Nephron (organoid): ENCODE measurements around the gene CDH13.

Experiments used
- H3K27ac Mint-ChIP-seq, 3 experiments: 2 replicates each; pipeline ENCODE4 v1.8.0; 2020; ENCODE audit warnings: mixed read lengths in 3 of 3, mild to moderate bottlenecking in 2 of 3, moderate library complexity in 1 of 3
- H3K27me3 Mint-ChIP-seq: 2 replicates; pipeline ENCODE4 v1.8.0; 2021; ENCODE audit warnings: low read depth, mild to moderate bottlenecking, moderate library complexity, mixed read lengths
- H3K36me3 Mint-ChIP-seq: 2 replicates; pipeline ENCODE4 v1.8.0; 2020; ENCODE audit warnings: low read depth, mixed read lengths
- H3K4me1 Mint-ChIP-seq: 2 replicates; pipeline ENCODE4 v1.8.0; 2020; ENCODE audit warnings: mixed read lengths
- H3K4me3 Mint-ChIP-seq, 3 experiments: 2 replicates each; pipeline ENCODE4 v1.8.0; 2020; ENCODE audit warnings: mild to moderate bottlenecking in 3 of 3, mixed read lengths in 3 of 3, moderate library complexity in 2 of 3
- H3K9me3 Mint-ChIP-seq: 2 replicates; pipeline ENCODE4 v1.8.0; 2020; ENCODE audit warnings: mixed read lengths
- TF ChIP-seq, protein P1 (sequence below), 3 experiments: fragments of 200-600 bp; sonication (generic); IDR thresholded peaks; one replicate each; pipeline ENCODE4 v1.5.0; 2021; ENCODE audit warnings: antibody characterized with exemption in 3 of 3; ENCODE audit not compliant: unreplicated experiment in 3 of 3

CDH13 gene

DNA sequence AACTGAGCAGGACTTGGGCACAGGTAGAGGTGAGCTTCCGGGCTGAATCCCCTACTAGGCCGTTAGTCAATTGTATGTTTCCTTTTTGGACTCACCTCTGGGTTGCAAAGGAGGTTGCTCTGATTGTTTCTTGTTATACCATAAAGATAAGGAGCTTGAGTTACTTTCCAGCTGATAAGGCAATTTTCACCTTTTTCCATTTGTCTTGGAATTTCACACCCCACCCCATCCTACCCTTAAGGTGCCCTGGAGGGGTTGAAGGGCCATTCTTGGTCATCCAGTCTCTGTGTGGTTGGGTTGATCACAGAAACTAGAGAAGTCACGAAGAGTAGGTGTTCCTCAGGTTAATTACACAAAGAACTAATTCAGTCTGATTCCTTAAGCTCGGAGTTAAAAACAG lies 162.2 kb downstream of the CDH13 start:
- H3K4me1 Mint-ChIP-seq: peaks cover 16% of the 10 kb centered on the region
- H3K9me3 Mint-ChIP-seq: no peaks in the 10 kb centered on the region
- no peak overlapping the region for H3K4me3 Mint-ChIP-seq
- H3K27ac Mint-ChIP-seq: no peak overlapping the region
- TF ChIP-seq, protein P1, sequence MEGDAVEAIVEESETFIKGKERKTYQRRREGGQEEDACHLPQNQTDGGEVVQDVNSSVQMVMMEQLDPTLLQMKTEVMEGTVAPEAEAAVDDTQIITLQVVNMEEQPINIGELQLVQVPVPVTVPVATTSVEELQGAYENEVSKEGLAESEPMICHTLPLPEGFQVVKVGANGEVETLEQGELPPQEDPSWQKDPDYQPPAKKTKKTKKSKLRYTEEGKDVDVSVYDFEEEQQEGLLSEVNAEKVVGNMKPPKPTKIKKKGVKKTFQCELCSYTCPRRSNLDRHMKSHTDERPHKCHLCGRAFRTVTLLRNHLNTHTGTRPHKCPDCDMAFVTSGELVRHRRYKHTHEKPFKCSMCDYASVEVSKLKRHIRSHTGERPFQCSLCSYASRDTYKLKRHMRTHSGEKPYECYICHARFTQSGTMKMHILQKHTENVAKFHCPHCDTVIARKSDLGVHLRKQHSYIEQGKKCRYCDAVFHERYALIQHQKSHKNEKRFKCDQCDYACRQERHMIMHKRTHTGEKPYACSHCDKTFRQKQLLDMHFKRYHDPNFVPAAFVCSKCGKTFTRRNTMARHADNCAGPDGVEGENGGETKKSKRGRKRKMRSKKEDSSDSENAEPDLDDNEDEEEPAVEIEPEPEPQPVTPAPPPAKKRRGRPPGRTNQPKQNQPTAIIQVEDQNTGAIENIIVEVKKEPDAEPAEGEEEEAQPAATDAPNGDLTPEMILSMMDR (IDR thresholded peaks at IDR 0.05; ENCODE audit: unreplicated experiment in 3 of 3): no peak
- H3K27me3 Mint-ChIP-seq: peaks cover 6% of the 10 kb centered on the region
- H3K36me3 Mint-ChIP-seq: no peaks in the 10 kb centered on the region

DNA sequence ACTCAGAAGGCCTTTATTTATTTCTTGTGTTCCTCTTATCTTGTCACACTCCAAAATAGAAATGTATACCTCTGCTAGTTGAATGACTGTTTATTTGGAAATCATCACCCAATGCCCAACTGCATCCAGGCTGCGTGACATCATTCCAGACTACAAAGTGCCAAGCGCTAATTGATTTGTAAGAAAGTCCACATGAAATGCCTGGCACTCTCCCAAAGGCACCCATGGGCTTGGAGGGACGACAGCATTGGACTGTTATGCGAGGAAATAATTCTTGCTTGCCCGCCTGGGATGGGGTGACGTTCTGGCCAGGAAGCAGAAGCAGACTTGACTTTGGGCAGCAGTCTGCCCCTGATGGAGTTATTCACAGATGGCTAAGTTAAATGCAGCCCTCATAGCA lies 165.9 kb downstream of the CDH13 start:
- Mint-ChIP-seq H3K4me3 (no peak overlapping the region), H3K27me3 (peaks cover 6% of the 10 kb centered on the region), H3K27ac (no peak overlapping the region), H3K4me1 (peaks cover 18% of the 10 kb centered on the region), H3K9me3 (no peaks in the 10 kb centered on the region), H3K36me3 (no peaks in the 10 kb centered on the region)
- TF ChIP-seq, protein P1 (IDR thresholded peaks at IDR 0.05; ENCODE audit: unreplicated experiment in 3 of 3): no peak

GRCh38 chr16:82793528-82794245 lies 166.9 kb downstream of the CDH13 start:
- H3K4me3 Mint-ChIP-seq: no peak overlapping the region
- H3K27me3 Mint-ChIP-seq: peaks cover 6% of the 10 kb centered on the region
- TF ChIP-seq, protein P1 (IDR thresholded peaks at IDR 0.05; ENCODE audit: unreplicated experiment in 3 of 3): no peak
- H3K4me1 Mint-ChIP-seq: peaks cover 18% of the 10 kb centered on the region
- peak overlapping the region in 2 of 3 experiments; percentile 16 to 41 for H3K27ac Mint-ChIP-seq
- no peaks in the 10 kb centered on the region for H3K36me3 Mint-ChIP-seq
- H3K9me3 Mint-ChIP-seq: no peaks in the 10 kb centered on the region

DNA sequence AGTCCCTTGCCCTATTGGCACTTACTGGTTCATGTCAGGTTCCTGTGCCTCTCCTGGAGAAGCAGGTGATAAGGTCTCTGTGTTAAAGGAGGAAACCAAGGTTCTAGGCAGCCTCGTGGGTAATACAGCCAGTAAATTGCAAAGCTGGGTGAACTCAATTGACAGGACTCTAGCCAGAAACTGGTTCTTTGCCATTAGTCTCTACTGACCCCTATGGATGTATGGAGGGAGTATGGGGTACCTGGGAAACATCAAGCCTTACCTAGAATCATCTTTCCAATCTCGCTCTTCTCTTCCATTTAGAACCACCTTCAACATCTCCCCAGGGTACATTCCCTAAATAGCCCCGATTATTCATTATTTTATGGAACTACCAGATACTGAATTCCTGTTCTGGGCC lies 169.3 kb downstream of the CDH13 start:
- Mint-ChIP-seq H3K4me3 (no peak overlapping the region), H3K4me1 (peaks cover 18% of the 10 kb centered on the region), H3K36me3 (no peaks in the 10 kb centered on the region), H3K27me3 (peaks cover 6% of the 10 kb centered on the region), H3K27ac (no peak overlapping the region), H3K9me3 (no peaks in the 10 kb centered on the region)
- TF ChIP-seq, protein P1 (IDR thresholded peaks at IDR 0.05; ENCODE audit: unreplicated experiment in 3 of 3): no peak

DNA sequence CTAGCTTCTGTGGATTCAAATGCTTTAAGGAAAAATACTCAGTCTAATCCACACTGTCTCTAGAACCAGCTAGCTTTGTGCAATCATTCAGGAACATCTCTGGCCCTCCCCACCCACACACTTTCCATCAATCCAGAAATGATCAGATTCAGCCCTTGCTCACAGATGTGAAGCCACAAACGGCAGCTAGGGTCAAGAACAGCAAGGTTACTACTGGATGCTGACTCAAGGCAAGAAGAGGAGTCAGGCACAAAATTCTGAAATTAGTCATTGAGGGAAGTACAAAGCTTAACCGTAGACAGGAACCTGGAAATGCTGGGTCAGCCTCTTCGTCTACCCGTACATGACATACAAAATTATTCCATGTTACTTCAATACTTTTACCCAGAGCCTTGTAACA lies 174.6 kb downstream of the CDH13 start:
- no peaks in the 10 kb centered on the region for H3K27me3 Mint-ChIP-seq
- H3K27ac Mint-ChIP-seq: no peak overlapping the region
- no peaks in the 10 kb centered on the region for H3K36me3 Mint-ChIP-seq
- TF ChIP-seq, protein P1 (IDR thresholded peaks at IDR 0.05; ENCODE audit: unreplicated experiment in 3 of 3): no peak
- no peak overlapping the region for H3K4me3 Mint-ChIP-seq
- no peaks in the 10 kb centered on the region for H3K4me1 Mint-ChIP-seq
- H3K9me3 Mint-ChIP-seq: no peaks in the 10 kb centered on the region

GRCh38 chr16:82805866-82806265 lies 179.1 kb downstream of the CDH13 start:
- no peaks in the 10 kb centered on the region for H3K9me3 Mint-ChIP-seq
- H3K27me3 Mint-ChIP-seq: peaks cover 5% of the 10 kb centered on the region
- H3K4me1 Mint-ChIP-seq: peaks cover 10% of the 10 kb centered on the region
- H3K27ac Mint-ChIP-seq: no peak overlapping the region
- TF ChIP-seq, protein P1 (IDR thresholded peaks at IDR 0.05; ENCODE audit: unreplicated experiment in 3 of 3): no peak
- no peak overlapping the region for H3K4me3 Mint-ChIP-seq
- H3K36me3 Mint-ChIP-seq: no peaks in the 10 kb centered on the region
